Muscle layer of duodenum (tissue), 2 donors: Measurements from ENCODE around the gene STH.

Experiments used
- H3K27ac ChIP-seq: one replicate; pipeline ENCODE4 v1.7.0; 2013; ENCODE audit warnings: mild to moderate bottlenecking, low read length
- H3K27me3 ChIP-seq: one replicate; pipeline ENCODE4 v1.7.0; 2013; ENCODE audit warnings: low read depth, mild to moderate bottlenecking, control low read depth, low read length
- H3K36me3 ChIP-seq, 2 donors: one replicate each; pipeline ENCODE4 v1.7.0; 2013; ENCODE audit warnings: low read length in 2 of 2, control low read depth in 1 of 2, mild to moderate bottlenecking in 1 of 2; ENCODE audit not compliant: insufficient read depth in 2 of 2, control insufficient read depth in 1 of 2
- H3K4me1 ChIP-seq, 2 donors: one replicate each; pipeline ENCODE4 v1.7.0; 2013; ENCODE audit warnings: low read length in 2 of 2, mild to moderate bottlenecking in 2 of 2, control low read depth in 1 of 2, moderate library complexity in 1 of 2; ENCODE audit not compliant: insufficient read depth in 2 of 2, control insufficient read depth in 1 of 2
- H3K4me3 ChIP-seq, 2 donors: one replicate each; pipeline ENCODE4 v1.7.0; 2013; ENCODE audit warnings: low read length in 2 of 2, low read depth in 1 of 2, mild to moderate bottlenecking in 1 of 2
- H3K9me3 ChIP-seq, 2 donors: one replicate each; pipeline ENCODE4 v1.7.0; 2013; ENCODE audit warnings: low read length in 2 of 2, control low read depth in 1 of 2, mild to moderate bottlenecking in 1 of 2; ENCODE audit not compliant: control insufficient read depth in 1 of 2
- donor health status: healthy.

The STH gene

DNA sequence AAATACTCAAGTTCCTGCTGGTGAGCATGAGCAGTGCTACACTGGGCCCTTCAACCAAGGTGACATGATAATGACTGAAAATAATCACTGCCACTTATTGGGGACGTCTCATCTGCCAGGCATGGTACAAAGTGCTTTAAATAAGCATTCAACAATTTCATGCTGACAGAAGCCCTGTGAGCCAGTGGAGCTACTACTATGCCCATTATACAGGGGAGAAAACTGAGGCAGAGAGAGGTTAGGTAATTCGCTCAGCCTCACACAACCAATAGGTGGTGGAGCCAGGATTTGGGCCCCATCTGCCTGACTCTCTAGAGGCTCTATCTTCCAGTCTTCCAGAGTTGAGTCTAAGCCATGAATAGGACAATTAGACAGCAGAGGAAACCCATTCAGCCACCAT lies 30.3 kb upstream of the STH start:
- no peaks in the 10 kb centered on the region for H3K9me3 ChIP-seq
- H3K4me3 ChIP-seq, result no peak overlapping the region
- no peaks in the 10 kb centered on the region for H3K27me3 ChIP-seq
- no peak overlapping the region for H3K27ac ChIP-seq
- H3K36me3 ChIP-seq, result no peaks in the 10 kb centered on the region
- H3K4me1 ChIP-seq, result peaks cover 0 to 4% of the 10 kb centered on the region in 2 donors

DNA sequence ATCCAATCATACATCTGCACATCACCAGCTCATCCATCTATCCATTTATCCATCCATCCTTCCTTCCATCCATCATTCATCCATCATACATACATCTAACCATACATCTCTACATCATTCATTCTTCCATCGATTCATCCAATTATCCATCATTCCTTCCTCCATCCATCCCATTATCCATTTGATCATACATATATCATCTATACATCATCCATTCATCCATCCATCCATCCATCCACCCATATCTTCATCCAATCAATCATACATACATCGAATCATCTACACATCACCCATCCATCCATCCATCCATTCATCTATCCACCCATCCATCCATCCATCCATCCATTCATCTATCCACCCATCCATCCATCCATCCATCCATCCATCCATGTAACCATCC lies 29.3 kb upstream of the STH start:
- Histone ChIP-seq H3K9me3 (no peaks in the 10 kb centered on the region), H3K27ac (no peak overlapping the region), H3K4me3 (no peak overlapping the region), H3K27me3 (no peaks in the 10 kb centered on the region), H3K36me3 (no peaks in the 10 kb centered on the region), H3K4me1 (peaks cover 0 to 4% of the 10 kb centered on the region in 2 donors)

GRCh38 chr17:45970659-45971058 lies 28.4 kb upstream of the STH start:
- Histone ChIP-seq H3K4me1 (peaks cover 0 to 3% of the 10 kb centered on the region in 2 donors), H3K9me3 (no peaks in the 10 kb centered on the region), H3K27ac (no peak overlapping the region), H3K27me3 (no peaks in the 10 kb centered on the region), H3K4me3 (no peak overlapping the region), H3K36me3 (no peaks in the 10 kb centered on the region)

DNA sequence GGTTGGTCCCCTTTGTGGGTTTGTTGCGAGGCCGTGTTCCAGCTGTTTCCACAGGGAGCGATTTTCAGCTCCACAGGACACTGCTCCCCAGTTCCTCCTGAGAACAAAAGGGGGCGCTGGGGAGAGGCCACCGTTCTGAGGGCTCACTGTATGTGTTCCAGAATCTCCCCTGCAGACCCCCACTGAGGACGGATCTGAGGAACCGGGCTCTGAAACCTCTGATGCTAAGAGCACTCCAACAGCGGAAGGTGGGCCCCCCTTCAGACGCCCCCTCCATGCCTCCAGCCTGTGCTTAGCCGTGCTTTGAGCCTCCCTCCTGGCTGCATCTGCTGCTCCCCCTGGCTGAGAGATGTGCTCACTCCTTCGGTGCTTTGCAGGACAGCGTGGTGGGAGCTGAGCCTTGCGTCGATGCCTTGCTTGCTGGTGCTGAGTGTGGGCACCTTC lies 27.3 kb upstream of the STH start:
- Histone ChIP-seq H3K4me1 (no peaks in the 10 kb centered on the region), H3K36me3 (no peaks in the 10 kb centered on the region), H3K27ac (no peak overlapping the region), H3K27me3 (no peaks in the 10 kb centered on the region), H3K4me3 (no peak overlapping the region), H3K9me3 (no peaks in the 10 kb centered on the region)

DNA sequence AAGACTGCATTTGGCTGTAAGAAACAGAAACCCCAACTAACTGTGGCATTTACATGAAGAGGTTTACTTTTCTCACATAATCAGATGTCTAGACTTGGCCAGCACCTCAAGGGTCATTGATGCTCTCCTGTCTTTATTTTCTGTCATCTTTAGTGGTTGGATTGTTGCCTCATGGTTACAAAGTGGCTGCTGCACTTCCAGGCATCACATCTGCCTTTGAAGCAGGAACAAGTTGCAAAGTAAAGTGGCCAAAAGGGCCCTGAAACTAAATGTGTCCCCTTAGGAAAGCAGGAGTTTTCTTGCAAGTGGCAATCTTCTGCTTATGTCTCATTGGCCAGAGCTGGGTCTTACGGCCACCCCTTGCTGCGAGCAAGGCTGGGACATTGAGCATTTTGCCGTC lies 26.5 kb upstream of the STH start:
- H3K4me1 ChIP-seq, result no peaks in the 10 kb centered on the region
- H3K4me3 ChIP-seq, result no peak overlapping the region
- no peak overlapping the region for H3K27ac ChIP-seq
- H3K9me3 ChIP-seq, result no peaks in the 10 kb centered on the region
- H3K36me3 ChIP-seq, result no peaks in the 10 kb centered on the region
- H3K27me3 ChIP-seq, result no peaks in the 10 kb centered on the region

GRCh38 chr17:45973099-45973780 lies 25.8 kb upstream of the STH start:
- Histone ChIP-seq H3K27me3 (no peaks in the 10 kb centered on the region), H3K36me3 (no peaks in the 10 kb centered on the region), H3K4me1 (no peaks in the 10 kb centered on the region), H3K4me3 (no peak overlapping the region), H3K9me3 (no peaks in the 10 kb centered on the region), H3K27ac (no peak overlapping the region)

DNA sequence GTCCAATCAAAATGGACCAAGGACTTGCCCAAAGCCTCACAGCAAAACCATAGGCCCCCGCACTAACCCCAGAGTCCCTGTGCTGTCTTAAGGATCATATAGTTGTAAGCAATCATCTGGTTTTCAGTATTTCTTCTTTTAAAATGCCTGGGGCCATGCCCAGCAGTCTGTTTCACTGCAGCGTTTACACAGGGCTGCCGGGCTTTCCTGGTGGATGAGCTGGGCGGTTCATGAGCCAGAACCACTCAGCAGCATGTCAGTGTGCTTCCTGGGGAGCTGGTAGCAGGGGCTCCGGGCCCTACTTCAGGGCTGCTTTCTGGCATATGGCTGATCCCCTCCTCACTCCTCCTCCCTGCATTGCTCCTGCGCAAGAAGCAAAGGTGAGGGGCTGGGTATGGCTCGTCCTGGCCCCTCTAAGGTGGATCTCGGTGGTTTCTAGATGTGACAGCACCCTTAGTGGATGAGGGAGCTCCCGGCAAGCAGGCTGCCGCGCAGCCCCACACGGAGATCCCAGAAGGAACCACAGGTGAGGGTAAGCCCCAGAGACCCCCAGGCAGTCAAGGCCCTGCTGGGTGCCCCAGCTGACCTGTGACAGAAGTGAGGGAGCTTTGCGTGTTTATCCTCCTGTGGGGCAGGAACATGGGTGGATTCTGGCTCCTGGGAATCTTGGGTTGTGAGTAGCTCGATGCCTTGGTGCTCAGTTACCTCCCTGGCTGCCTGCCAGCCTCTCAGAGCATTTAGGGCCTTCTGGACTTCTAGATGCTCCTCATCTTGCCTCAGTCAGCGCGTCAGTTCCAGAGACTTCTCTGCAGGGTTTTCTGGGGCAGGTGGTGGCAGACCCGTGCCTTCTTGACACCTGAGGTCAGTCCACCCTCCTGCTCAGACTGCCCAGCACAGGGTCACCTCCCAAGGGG lies 24.8 kb upstream of the STH start:
- H3K4me3 ChIP-seq, result no peak overlapping the region
- no peak overlapping the region for H3K27ac ChIP-seq
- no peaks in the 10 kb centered on the region for H3K27me3 ChIP-seq
- no peaks in the 10 kb centered on the region for H3K9me3 ChIP-seq
- no peaks in the 10 kb centered on the region for H3K36me3 ChIP-seq
- H3K4me1 ChIP-seq, result no peaks in the 10 kb centered on the region

DNA sequence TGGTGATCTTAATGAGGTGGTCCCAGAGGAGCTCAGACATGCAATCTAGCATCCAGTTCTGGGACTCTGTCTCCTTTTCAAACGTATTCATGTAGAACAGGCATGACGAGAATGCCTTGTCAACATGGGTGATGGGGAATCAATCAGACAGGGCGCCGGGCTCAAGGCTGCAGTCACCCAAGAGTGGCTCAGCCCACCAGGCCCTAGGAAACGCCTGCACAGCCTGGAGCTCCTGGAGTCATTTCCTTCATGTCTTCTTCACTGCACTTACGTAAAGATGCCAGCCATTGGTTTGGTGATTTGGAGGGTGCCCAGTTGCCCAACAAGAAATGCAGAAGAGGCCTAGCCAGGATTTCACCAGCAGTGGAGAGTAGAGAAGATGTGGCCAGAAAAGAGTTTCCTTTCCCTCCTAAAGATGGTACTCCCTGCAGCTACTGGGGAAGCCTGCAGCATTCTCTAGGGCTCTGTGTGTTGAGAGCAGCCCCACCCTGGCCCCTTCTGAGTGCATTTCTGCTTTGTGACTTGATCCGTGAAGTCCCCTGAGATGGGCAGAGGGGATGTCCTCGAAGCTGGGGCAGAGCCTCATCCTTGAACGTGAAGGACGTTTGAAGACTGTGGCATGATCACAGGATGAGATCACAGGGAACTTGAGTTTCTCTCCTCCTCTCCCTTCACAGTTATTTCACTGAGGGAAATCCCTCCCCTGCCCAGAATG lies 24.0 kb upstream of the STH start:
- Histone ChIP-seq H3K36me3 (no peaks in the 10 kb centered on the region), H3K27ac (no peak overlapping the region)

DNA sequence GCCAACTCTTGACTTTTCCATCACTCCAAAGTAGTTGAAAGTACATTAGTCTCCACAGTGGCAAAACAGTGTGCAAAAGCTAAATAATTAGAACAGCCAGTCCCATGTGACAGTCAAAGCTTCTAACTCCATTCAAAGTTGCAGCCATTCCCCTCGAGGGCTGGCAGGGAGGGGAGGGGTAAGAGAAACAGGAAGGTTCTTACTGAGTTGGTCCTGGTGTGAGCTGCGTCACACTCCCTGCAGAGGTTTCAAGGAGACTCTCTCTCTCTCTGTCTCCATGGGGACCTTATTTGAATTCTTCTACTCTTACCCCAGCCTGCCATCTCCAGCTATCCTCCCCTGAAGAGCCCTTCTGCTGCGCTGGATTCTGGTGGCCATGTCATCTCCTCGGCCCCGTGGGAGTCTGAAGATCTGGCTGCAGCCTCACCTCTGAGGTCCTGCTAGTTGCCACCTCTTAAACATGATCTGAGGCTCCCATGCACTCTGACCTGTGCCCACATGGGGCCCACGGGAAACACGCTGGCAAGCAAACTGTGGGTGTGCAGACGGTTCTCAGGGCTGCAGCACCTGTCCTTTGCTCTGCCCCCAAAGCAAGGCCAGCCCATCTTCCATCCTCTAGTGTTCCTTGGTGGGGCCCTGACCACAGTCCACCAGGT lies 23.3 kb upstream of the STH start:
- Histone ChIP-seq H3K27ac (no peak overlapping the region), H3K4me1 (no peaks in the 10 kb centered on the region), H3K36me3 (no peaks in the 10 kb centered on the region), H3K27me3 (no peaks in the 10 kb centered on the region), H3K9me3 (no peaks in the 10 kb centered on the region), H3K4me3 (no peak overlapping the region)

More for the DNA sequence above, 24.0 kb upstream of the STH start:
- Histone ChIP-seq H3K4me3 (no peak overlapping the region), H3K9me3 (no peaks in the 10 kb centered on the region), H3K4me1 (no peaks in the 10 kb centered on the region), H3K27me3 (no peaks in the 10 kb centered on the region)

- Histone ChIP-seq H3K9me3 (no peaks in the 10 kb centered on the region), H3K36me3 (no peaks in the 10 kb centered on the region), H3K4me3 (no peak overlapping the region), H3K4me1 (no peaks in the 10 kb centered on the region), H3K27ac (no peak overlapping the region), H3K27me3 (no peaks in the 10 kb centered on the region)
These were observed 22.7 kb upstream of the STH start for GRCh38 chr17:45976391-45976754.
